RWPE1 (cell line): ENCODE data around the gene USP34.
A peak's percentile ranks its signal among the peaks of the same experiment; 100 is the strongest.

Experiments
- CTCF ChIA-PET: fragments of 350-600 bp; sonication (Branson Sonifier 250); formaldehyde crosslinking; extraction: SDS; loops from one replicate; lab custom pipeline; 2021; lab: Yijun Ruan, JAX
- POLR2A ChIA-PET: fragments of 400-600 bp; formaldehyde crosslinking; extraction: SDS; loops from one replicate; lab custom pipeline; 2020; ENCODE audit warnings: antibody characterized with exemption; ENCODE audit not compliant: low non-redundant PET; lab: Yijun Ruan, JAX
- DNase-seq: peaks from one replicate; pipeline ENCODE4 v3.0.0; 2012; ENCODE audit warnings: low spot score
- H3K27ac ChIP-seq: fragments of 450-650 bp; 2 replicates; pipeline ENCODE4 v1.5.1; 2017
- CTCF ChIP-seq: fragments of 450-650 bp; conservative IDR thresholded peaks from 2 replicates; pipeline ENCODE4 v1.5.1; 2017; ENCODE audit warnings: low read depth, mild to moderate bottlenecking

Gene USP34

GRCh38 chr2:61432990-61433389 lies 37.9 kb downstream of the USP34 start:
- POLR2A ChIA-PET = no interaction called here
- no peak for DNase-seq
- no peak for TF ChIP-seq CTCF
- CTCF ChIA-PET = interaction anchor here (0.6 kb wide), 1 partner anchor 30 kb away, joined by 3 read pairs; no protein-coding TSS in a partner anchor
- H3K27ac ChIP-seq = no peak overlapping the region

GRCh38 chr2:61431345-61431744 lies 39.5 kb downstream of the USP34 start:
- no peak overlapping the region for H3K27ac ChIP-seq
- ChIA-PET POLR2A (no interaction called here), CTCF (interaction anchor here (0.6 kb wide), 1 partner anchor 721 kb away, joined by 3 read pairs; no protein-coding TSS in a partner anchor)
- TF ChIP-seq CTCF = no peak
- DNase-seq = no peak

GRCh38 chr2:61426267-61426897 lies 44.5 kb downstream of the USP34 start:
- ChIA-PET POLR2A (no interaction called here), CTCF (interaction anchor here (0.6 kb wide), 2 partner anchors 55 to 765 kb away, joined by 3 read pairs; no protein-coding TSS in a partner anchor)
- no peak overlapping the region for H3K27ac ChIP-seq
- peak; percentile 18 for DNase-seq
- TF ChIP-seq CTCF = 0 out of 2 replicates have a peak, but pooled peaks have one; percentile 16

GRCh38 chr2:61425605-61426155 lies 45.2 kb downstream of the USP34 start:
- POLR2A ChIA-PET = no interaction called here
- no peak for DNase-seq
- peak overlapping the region; percentile 17; the same call in 1 of the 2 replicates for H3K27ac ChIP-seq
- no peak for TF ChIP-seq CTCF
- CTCF ChIA-PET = interaction anchor here (0.6 kb wide), 2 partner anchors 55 to 765 kb away, joined by 3 read pairs; no protein-coding TSS in a partner anchor

- no peak for TF ChIP-seq CTCF
- no peak for DNase-seq
- ChIA-PET CTCF (no interaction called here), POLR2A (no interaction called here)
- no peak overlapping the region for H3K27ac ChIP-seq
Measured at GRCh38 chr2:61423714-61424113, 47.2 kb downstream of the USP34 start.

GRCh38 chr2:61421611-61422010 lies 49.3 kb downstream of the USP34 start:
- ChIA-PET CTCF (no interaction called here), POLR2A (no interaction called here)
- no peak overlapping the region for H3K27ac ChIP-seq
- DNase-seq = no peak
- no peak for TF ChIP-seq CTCF
